Measurements from ENCODE around the gene NCAM1. TPM values are rescaled to one million over a fixed set of nuclear protein-coding genes. Genes with fewer than 3 reads are reported as not detected.
A peak's percentile ranks its signal among the peaks of the same experiment; 100 is the strongest.

Gene NCAM1
- total RNA-seq, 1 experiment from 2014 or later, result 5.9 TPM

DNA sequence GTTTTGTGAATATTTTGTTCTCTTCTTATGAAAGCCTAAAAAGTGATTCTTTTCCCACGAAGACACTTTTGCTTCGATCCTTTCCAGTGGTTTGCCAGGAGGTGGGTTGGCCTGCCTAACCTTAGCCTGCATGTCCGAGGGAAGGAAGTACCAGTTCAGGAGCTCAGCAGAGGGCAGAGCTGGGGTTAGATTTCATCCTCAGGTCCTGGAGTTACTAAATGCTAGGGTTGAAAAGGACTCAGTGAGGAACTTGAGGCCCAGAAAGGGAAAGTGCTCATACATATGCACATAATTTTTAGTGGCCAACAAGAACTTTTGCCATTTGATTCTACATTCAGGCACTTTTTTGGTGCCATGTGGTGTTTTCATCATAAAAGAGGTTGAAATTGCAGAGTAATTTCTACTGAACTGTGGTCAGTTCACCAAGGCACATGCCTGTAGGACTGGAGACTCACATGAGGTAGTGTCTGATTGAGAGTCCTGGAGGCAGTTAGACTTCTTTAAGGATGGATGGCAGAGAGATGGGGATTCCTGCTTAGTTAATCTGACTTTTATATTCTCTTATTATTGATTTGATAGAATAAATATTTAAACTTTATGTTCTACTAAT is 36.7 kb downstream of the NCAM1 start:
- Mint-ChIP-seq H3K27me3 (ENCODE audit: low read depth) (no peaks in the 10 kb centered on the region; the same call in 1 of the 2 replicates), H3K4me1 (peaks cover 14% of the 10 kb centered on the region), H3K27ac (no peak overlapping the region), H3K36me3 (no peaks in the 10 kb centered on the region), H3K4me3 (no peak overlapping the region), H3K9me3 (peaks cover 3% of the 10 kb centered on the region)
- TF ChIP-seq NR3C1 (CRISPR knock-in tag; conservative IDR thresholded peaks at IDR 0.05; ENCODE audit: low read depth) (no peak), AR (CRISPR knock-in tag; IDR thresholded peaks at IDR 0.05) (no peak)
- DNase-seq (ENCODE audit: low spot score) (no peak), ATAC-seq (peak; percentile 79)
- ChIA-PET POLR2A (no interaction called here), CTCF (no interaction called here)

- CTCF ChIA-PET, result no interaction called here
- Mint-ChIP-seq H3K27ac (no peak overlapping the region), H3K36me3 (no peaks in the 10 kb centered on the region), H3K4me3 (no peak overlapping the region), H3K27me3 (ENCODE audit: low read depth) (no peaks in the 10 kb centered on the region), H3K9me3 (peaks cover under 1% of the 10 kb centered on the region), H3K4me1 (peaks cover 14% of the 10 kb centered on the region)
- POLR2A ChIA-PET, result no interaction called here
- DNase-seq (ENCODE audit: low spot score), result no peak
- TF ChIP-seq ZNF396 (CRISPR knock-in tag; IDR thresholded peaks at IDR 0.05; ENCODE audit: borderline replicate concordance) (no peak), SMAD3 (CRISPR knock-in tag; IDR thresholded peaks at IDR 0.05; ENCODE audit: borderline replicate concordance) (no peak), ZNF138 (CRISPR knock-in tag; conservative IDR thresholded peaks at IDR 0.05) (no peak), PRDM15 (CRISPR knock-in tag; IDR thresholded peaks at IDR 0.05) (no peak), TEAD4 (CRISPR knock-in tag; IDR thresholded peaks at IDR 0.05) (no peak), ESRRA (CRISPR knock-in tag; IDR thresholded peaks at IDR 0.05; ENCODE audit: borderline replicate concordance) (no peak), GRHL2 (CRISPR knock-in tag; IDR thresholded peaks at IDR 0.05; ENCODE audit: insufficient replicate concordance, severe bottlenecking) (no peak), USF1 (CRISPR knock-in tag; IDR thresholded peaks at IDR 0.05) (no peak)
- TF ChIP-seq, protein P1, sequence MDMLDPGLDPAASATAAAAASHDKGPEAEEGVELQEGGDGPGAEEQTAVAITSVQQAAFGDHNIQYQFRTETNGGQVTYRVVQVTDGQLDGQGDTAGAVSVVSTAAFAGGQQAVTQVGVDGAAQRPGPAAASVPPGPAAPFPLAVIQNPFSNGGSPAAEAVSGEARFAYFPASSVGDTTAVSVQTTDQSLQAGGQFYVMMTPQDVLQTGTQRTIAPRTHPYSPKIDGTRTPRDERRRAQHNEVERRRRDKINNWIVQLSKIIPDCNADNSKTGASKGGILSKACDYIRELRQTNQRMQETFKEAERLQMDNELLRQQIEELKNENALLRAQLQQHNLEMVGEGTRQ (CRISPR knock-in tag; IDR thresholded peaks at IDR 0.05), result no peak
- TF ChIP-seq, protein P2, sequence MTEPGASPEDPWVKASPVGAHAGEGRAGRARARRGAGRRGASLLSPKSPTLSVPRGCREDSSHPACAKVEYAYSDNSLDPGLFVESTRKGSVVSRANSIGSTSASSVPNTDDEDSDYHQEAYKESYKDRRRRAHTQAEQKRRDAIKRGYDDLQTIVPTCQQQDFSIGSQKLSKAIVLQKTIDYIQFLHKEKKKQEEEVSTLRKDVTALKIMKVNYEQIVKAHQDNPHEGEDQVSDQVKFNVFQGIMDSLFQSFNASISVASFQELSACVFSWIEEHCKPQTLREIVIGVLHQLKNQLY (CRISPR knock-in tag; IDR thresholded peaks at IDR 0.05), result no peak
- TF ChIP-seq, protein P3, sequence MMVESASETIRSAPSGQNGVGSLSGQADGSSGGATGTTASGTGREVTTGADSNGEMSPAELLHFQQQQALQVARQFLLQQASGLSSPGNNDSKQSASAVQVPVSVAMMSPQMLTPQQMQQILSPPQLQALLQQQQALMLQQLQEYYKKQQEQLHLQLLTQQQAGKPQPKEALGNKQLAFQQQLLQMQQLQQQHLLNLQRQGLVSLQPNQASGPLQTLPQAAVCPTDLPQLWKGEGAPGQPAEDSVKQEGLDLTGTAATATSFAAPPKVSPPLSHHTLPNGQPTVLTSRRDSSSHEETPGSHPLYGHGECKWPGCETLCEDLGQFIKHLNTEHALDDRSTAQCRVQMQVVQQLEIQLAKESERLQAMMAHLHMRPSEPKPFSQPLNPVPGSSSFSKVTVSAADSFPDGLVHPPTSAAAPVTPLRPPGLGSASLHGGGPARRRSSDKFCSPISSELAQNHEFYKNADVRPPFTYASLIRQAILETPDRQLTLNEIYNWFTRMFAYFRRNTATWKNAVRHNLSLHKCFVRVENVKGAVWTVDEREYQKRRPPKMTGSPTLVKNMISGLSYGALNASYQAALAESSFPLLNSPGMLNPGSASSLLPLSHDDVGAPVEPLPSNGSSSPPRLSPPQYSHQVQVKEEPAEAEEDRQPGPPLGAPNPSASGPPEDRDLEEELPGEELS (CRISPR knock-in tag; IDR thresholded peaks at IDR 0.05), result no peak
- ATAC-seq, result no peak
These were observed 38.3 kb downstream of the NCAM1 start for GRCh38 chr11:112999520-112999919.
